SIG-M5 (cell line): Measurements from ENCODE around the gene TXN2.
"Not testable (repeated sequence)": the region's sequence is repeated elsewhere in the genome, so short reads cannot be mapped to it uniquely, and the experiment has no call there.

ENCODE experiments used
- DNase-seq: peaks from one replicate; lab custom pipeline; 2025; lab: John Stamatoyannopoulos, UW

Gene TXN2

DNA sequence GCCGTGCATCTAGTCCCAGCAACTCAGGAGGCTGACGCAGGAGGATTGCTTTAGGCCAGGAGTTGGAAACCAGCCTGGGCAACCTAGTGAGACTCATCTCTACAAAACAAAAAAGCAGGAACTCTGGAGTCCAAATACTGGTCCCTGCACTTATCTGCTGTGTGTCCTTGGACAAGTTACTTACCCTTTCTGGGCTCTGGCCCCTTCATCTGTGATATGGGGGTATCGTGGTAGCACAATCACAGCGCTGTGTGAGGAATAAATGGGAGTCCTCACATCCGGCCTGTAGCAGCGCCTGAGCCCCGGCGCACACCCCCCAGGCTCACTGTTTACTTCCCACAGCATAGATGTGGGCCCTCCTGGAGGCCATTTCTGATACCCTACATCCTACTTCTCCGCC, 49.5 kb downstream of the TXN2 start:
- no peak for DNase-seq

DNA sequence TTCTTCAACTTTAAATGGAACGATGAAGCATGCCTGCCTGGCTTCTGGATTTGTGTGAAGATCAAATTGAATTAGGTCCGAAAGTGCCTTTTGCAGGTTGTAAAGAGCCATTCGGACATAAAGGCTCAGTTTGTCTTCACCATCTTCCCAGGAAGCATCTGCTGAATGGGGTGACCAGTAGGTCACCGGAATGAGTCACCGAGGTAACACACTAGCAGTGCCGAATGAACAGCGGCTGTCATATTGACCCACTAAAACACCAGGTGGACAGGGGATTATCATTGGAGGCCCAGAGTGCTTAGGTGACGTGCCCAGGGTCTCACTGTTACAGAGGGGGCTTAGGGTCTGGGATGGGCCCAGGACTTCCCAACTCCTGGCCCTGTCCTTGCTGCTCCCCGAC, 50.6 kb downstream of the TXN2 start:
- DNase-seq, result no peak

DNA sequence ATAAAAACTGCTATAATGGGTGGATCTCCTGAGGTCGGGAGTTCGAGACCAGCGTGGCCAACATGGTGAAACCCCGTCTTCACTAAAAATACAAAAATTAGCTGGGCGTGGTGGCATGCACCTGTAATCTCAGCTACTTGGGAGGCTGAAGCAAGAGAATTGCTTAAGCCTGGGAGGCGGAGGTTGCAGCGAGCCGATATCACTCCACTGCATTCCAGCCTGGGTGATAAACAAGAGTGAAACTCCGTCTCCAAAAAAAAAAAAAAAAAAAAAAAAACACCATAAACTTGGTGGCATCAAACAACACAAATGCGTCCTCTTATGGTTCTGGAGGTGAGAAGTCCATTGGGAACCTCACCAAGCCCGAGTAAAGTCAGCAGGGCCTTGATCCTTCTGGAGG, 53.5 kb downstream of the TXN2 start:
- not testable (repeated sequence) for DNase-seq

DNA sequence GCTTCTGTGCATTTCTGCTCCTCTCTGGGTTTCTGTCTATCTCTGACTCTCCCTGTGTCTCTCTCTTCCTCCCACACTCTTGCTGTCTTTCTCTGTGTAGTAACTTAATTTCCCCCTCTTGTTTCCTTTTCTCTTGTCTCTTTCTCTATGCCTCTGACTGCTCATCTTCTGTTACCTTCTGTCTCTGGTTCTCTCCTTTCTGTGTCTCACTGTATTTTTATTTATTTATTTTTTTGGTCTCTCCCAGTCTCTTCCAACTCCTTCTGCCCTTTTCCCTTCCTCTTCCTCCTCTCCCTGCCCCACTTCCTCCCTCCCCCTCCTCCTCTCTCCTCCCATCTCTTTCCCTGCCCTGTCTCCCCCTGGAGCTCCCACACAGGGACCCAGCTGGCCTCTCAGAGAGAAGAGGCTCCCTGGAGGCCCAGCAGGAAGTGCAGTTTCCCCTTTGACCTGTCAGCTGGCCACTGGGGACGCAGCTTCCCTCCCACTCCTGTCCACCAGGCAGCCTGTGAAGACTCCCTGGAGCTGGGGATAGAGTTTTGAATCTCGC, 55.4 kb downstream of the TXN2 start:
- DNase-seq, result no peak

DNA sequence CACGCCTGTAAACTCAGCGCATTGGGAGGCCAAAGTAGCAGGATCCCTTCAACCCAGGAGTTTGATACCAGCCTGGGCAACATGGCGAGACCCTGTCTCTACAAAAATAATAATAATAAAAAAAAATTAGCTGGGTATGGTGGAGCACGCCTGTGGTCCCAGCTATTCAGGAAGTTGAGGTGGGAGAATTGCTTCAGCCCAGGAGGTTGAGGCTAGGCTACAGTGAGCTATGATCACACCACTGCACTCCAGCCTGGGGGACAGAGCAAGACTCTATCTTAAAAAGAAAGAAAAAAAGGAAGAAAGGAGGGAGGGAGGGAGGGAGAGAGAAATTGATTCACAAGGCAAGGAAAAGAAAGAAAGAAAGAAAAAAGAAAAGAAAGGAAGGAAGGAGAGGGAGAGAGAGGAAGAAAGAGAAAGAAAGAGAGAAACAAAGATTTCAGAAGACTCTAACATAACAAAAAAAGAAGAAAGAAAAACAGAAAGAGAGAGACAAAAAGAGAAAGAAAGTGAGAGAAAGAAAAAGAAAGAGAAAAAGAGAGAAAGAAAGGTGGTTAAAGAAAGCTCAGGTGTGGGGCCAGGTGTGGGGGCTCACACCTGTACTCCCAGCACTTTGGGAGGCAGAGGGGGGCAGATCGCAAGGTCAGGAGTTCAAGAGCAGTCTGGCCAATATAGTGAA, 56.4 kb downstream of the TXN2 start:
- DNase-seq, result no peak

DNA sequence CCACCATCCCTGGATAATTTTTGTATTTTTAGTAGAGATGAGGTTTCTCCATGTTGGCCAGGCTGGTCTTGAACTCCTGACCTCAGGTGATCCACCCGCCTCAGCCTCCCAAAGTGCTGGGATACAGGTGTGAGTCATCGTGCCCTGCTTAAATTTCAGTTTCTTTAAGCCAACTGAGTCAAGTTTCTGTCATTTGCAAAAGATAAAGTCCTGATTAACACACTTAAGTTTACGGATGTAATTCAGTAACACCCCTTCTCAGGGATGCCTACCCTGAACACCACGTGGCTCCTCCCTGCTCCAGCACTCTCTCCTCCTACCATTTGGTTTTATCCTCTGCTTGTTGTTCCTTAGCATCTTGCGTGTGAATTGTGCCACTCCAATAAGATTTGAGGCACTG, 57.0 kb downstream of the TXN2 start:
- DNase-seq, result not testable (repeated sequence)

DNA sequence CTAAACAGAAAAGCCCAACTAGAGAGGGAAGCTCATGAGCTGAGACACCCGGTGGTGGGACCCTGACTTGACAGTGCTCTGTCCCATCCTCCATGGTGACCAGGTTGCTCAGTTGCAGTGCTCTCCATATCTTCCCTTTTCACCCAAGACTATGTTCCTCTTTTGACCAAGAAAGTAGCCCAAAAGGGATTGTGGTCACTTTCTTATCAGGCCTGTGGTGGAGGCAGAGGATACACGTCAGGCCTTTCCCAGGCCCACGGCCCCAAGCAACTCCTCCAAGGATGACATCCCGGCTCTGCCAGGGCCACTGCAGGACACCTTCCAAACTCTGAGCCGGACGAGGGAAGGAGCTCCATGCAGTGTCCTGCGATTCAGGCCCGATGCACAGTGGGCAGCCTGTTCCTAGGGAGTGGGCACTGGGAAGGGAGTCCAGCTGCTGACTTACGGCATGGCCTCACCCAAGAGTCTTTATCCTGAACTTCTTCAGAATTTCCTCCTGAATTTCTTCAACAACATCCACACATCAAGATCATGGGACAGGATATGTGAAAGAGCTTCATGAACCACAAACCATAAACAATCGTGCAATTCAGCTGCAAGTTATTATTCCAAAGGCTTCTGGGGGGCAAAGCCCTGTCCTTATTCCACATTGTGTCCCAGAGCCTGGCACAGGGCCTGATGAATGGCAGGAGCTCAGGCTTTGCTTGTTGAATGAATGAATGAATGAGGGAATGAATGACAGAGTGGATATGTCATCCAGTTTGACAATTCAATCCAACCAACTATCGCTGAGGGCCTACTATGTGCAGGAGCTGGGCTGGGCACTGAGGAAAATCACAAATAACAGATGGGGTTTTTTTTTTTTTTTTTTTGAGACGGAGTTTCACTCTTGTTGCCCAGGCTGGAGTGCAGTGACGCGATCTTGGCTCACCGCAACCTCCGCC, 57.7 kb downstream of the TXN2 start:
- no peak for DNase-seq

DNA sequence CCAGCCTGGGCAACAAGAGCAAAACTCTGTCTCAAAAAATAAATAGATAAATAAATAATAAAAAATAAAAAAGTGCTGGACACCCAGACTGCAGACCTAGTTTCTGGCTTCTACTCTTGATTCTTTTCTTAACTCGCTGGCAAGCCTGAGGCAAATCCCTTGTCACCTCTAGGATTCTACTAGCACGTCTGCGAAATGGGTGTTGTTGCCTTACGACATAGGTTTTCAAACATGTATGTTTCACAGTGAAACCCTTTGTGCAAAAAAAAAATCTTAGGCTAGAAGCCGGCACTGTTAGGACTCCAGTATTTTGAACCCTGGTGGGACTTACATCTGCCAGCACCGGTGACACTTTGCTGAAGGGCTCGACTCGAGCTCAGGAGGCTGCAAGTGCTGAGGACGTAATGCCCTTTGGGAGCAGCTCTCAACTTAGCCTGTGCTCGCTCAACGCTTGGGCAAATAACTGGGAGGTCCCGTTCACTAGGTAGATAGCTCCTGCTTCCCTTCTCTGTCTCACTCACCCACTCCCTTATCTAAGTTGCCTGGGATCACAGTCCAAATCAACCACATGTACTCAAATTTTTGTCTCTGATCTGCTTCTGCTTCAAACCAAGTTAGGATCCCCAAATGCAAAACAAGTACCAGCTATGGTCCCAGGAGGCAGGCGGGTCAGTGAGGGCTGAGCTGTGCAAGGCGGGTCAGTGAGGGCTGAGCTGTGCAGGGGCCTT, 59.0 kb downstream of the TXN2 start:
- DNase-seq, result no peak

DNA sequence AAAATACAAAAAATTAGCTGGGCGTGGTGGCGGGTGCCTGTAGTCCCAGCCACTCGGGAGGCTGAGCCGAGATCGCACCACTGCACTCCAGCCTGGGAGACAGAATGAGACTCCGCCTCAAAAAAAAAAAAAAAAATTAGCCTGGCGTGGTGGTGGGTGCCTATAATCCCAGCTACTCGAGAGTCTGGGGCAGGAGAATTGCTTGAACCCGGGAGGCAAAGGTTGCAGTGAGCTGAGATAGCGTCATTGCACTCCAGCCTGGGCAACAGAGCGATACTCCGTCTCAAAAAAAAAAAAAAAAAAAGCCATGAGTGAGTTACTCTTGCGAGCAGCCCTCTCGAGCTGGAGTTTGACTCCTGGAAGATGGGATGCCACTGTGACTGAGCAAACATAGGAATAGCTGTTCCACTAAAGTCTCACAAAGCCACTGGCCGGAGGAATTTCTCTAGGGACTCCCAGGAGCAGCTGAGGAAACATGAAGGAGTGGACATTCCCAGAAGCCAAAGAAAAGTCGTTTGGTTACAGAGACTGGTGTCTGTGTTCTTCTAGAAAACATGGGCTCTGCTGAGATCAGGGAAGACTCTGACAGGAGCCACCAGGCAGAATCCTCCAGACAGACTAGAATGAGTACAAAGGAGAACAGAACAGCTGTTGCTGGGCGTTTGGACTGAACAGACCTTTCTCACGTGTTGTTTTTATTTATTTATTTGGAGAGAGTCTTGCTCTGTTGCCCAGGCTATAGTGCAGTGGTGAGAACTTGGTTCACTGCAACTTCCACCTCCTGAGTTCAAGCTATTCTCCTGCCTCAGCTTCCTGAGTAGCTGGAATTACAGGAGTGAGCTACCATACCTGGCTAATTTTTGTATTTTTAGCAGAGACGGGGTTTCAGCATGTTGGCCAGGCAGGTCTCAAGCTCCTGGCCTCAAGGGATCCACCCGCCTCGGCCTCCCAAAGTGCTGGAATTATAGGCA, 61.2 kb downstream of the TXN2 start:
- DNase-seq, result no peak

DNA sequence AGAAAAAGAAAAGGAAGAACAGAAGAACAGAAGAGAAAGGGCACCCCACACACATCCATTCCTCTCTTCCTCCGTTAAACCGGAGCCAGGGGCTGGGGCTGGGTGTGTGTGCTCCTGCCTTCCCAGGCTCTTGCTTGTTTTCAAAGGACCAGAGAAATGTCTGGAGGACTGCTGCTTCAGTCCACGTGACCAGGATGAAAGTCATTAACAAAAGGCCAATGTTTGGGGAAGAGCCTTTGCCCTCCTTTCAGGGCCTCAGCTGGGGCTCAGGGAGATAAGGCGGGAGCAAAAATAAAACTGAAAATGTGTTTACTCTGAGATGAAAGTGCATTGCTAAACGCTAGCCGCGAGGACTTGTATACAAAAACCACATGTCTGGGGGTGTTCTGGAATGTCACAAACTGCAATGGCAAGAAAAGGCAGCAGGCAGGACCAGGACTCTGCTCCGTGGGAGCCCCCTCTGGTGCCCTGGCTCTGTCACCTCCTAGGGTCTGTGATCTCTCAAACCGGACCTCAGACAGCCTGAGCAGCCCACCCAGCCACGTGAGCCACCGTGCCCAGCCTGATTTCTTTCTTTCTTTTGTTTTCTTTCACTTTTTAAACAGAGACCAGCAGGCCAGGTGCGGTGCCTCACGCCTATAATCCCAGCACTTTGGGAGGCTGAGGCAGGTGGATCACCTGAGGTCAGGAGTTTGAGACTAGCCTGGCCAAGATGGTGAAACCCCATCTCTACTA, 62.1 kb downstream of the TXN2 start:
- no peak for DNase-seq

DNA sequence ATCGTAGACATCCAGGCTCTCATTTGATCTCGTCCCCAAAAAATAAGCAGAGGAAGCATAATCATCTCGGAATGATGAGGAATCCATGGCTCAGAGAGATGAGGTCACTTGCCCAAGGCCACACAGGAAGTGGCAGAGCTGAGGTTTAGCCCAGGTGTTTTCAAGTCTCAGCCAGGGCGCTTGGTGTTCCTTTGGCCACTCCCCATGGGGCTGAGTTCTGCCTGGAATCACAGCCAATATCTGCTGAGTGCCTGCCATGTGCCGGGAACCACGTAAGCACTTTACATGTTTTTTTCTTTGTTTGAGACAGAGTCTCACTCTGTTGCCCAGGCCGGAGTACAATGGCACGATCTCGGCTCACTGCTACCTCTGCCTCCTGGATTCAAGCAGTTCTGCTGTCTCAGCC, 64.2 kb downstream of the TXN2 start:
- no peak for DNase-seq
